Stimulated activated CD8-positive, alpha-beta memory T cell treated with anti-CD3 and anti-CD28 coated beads, Interleukin-15, amount 100 ng/mL, for 48 hours (primary cell): ENCODE data around the gene ZNF503.

Experiments used
- DNase-seq, 2 donors: peaks; one replicate each; pipeline ENCODE4 v3.0.0-alpha.2; 2020; ENCODE audit warnings: low read depth in 2 of 2

The ZNF503 gene

DNA sequence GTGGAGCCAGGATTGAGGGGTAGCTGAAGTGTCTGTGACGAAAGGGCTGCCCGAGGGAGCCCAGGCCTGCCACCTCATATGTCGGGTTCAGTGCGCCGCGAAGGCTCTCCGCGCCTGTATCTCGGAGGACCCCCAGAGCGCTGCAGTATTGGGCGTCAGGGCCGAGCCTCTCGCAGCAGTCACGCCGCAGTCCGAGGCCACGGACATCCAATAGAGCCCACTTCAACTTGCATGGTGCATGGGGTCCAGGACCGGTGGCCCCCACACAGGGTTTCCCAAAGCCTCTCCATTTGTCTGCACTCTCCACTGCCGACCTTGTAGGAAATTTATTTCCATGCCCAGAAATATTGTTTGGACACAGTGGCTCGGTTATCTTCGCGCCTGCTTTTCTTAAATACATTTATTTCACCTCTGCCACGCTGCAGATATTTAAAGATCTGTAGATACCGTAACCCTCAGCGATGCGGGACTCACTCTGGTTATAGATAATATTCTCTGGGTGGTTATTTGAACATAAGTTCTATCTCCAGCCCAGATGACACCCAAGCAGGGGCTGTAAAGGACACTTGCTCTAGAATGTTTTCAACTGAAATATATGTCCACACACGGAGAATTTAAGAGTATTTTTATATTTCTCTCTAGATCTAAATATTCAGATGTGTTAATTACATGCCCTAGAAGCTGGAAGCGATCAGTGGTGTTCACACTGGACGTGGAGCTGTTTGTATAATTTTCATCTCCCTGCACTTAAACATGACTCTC is 5.1 kb upstream of the ZNF503 start:
- no peak for DNase-seq

DNA sequence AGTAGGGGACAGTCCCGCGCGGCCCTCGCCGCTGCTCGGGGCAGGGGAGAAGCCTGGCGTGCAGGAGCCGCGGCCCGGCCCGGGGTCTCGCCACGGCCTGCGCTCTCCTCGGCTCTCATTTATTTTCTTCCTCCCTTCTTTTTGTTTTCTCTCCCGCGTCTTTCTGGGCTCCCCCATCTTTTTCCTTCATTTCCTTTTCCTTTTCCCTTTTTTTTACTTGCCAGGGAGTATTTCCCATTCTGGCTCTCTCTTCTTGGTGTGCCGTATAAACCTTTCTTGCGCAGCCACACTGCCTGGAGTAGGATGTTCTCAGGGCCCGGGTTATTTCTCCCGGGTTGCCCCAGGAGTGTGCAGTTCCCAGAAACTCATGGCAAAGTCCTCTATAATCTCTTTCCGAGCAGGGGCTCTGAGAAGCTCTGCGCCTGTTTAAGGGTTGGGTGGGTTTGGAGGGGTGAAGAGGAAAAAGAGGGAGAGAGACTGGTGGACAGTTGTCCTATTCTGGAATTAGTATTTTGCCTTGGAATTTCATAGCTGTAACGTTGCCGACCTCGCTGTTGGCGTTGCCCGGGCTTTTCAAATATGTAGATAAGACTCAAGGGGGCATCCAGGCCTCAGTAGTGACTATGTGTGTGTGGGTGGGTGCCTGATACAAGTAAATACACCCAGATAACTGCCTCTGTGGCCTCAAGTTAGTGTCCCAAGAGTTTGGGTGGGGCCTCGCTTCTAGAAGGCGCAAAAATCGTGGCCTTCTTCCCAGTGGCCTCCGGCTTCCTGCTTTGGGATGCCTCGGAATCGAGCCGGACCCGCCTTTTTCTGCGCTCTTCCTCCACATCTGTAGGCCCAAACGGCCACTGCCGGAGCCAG is 4.3 kb upstream of the ZNF503 start:
- no peak for DNase-seq

DNA sequence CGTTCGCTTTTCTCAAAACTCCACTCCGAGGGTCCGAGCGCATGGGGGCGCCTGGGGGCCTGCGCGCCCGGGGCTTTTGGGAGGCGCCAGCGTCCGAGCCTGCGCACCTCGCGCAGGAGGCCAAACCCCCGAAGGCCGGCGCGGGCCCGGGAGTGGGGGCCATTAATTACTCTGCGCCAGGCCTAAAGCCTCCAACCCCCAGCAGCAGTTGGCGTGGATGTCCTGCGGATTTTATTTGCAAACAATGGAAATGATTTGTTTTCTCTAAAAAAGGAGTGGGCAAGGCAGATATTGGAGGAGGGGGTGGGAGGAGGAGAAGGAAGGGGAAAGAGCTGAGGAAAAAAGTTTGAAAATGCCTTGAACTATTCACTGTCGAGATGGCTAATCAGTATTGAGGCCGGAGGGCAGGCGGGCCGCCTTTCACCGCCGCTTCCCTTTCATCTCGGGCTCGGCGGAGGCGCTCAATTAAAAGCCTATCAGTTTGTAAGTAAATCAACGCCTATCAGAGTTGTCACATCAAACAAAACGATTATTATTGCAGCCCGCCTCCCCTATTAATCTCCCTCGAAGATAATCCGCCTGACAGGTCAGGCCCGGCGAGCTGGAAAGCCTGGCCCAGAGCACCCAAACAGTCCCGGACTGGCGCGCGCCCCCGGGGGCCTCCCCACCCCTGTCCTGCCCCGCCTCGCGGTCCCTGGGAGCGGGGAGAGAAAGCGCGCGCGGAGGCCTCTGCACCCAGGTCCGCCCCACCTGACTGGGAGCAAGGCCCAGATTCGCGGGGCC is 3.4 kb upstream of the ZNF503 start:
- DNase-seq, result no peak

DNA sequence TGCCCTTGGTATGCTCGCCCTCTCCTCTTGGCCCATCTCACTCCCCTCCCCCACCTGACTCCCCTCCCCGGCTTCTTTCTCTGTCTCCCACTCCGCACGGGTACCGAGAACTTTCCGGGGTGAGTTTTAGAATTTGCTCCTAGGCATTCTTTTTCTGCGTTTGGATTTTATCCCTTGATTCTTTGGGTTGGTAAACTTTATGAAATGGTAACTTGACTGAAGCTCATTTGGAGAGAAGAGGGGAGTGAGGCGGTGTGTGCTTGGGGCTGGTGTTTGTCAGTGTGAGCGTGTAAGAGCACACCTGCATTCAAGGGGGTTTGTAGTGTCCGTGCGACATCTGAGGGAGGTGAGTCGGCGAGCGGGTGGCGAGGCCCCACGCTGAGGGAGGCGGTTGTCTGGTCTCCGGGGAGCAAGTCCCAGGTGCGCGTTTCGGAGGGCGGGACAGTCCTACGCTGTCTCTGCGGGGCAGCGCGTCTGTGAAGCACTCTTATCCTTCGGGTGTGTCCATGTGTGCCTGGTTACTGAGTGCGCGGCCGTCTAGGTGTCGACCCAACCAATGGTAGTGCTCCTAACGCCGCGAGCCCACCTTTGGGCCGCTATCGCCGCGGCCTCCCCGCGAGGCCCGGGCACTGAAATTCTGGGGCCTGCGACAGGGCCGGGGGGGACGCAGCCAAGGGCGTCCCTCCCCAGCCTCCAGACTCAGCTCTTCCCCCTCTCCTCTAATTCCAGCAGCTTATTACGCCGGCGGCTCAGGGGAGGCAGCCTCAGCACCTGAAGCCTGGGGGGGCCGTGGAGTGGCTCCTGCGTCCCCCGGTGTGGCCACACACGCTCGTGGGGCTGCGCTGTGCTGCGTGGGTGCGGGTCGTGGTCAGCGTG is 2.6 kb upstream of the ZNF503 start:
- DNase-seq, result no peak

GRCh38 chr10:75403144-75403938 is 1.8 kb upstream of the ZNF503 start:
- DNase-seq, result no peak

GRCh38 chr10:75402486-75403143 is 1.1 kb upstream of the ZNF503 start:
- no peak for DNase-seq

GRCh38 chr10:75400771-75401568 is 594 bp downstream of the ZNF503 start:
- no peak for DNase-seq

DNA sequence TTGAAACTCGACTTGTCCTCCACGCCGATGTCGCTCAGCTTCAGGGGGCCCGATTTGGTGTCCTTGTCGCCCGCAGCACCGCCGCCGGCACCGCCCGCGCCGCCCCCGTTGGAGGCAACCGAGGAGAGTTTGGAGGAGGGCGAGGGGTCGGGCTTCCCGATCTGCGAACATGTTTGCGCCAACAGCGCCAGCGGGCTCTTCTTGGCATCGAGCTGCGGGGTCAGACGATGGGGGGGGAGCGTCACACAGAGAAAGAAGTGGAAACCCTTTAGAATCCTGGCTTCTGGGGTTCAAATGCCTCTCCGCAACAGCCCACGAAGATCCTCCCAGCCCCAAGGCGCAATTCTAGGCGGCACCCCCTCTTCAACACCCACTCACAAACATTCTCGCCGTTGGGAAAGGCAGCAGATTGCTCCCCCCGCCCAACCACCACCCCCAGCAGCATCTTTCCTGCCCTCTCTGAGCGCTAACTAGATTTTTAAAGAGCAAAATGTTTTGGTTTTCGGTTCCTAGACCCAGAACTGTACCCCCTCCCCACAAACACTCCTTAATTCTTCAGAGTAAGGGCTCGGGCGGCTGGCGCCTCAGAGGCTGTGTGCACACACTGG is 1.3 kb downstream of the ZNF503 start:
- no peak for DNase-seq

GRCh38 chr10:75399461-75400162 is 2.0 kb downstream of the ZNF503 start:
- DNase-seq, result no peak

GRCh38 chr10:75398692-75399460 is 2.7 kb downstream of the ZNF503 start:
- DNase-seq, result no peak

- DNase-seq, result no peak
These were observed 3.3 kb downstream of the ZNF503 start for GRCh38 chr10:75398200-75398691.

GRCh38 chr10:75397496-75398199 is 3.9 kb downstream of the ZNF503 start:
- no peak for DNase-seq

GRCh38 chr10:75396631-75397495 is 4.7 kb downstream of the ZNF503 start:
- DNase-seq, result no peak

- no peak for DNase-seq
These were observed 5.5 kb downstream of the ZNF503 start for GRCh38 chr10:75395932-75396630.
